ENCODE results near the gene NCAPD3. TPM values are rescaled to one million over a fixed set of nuclear protein-coding genes. Genes with fewer than 3 reads are reported as not detected.

Gene NCAPD3
- total RNA-seq, 2 donors from 2014 or later, result 42.6 to 45.5 TPM

GRCh38 chr11:134267966-134268365, 44.2 kb upstream of the NCAPD3 start:
- H3K27ac ChIP-seq (ENCODE audit: low read depth, low read length), result no peak overlapping the region
- H3K36me3 ChIP-seq (ENCODE audit: control insufficient read depth, insufficient read depth, low read length), result peaks cover 12% of the 10 kb centered on the region
- Mint-ChIP-seq H3K9me3 (no peaks in the 10 kb centered on the region), H3K4me1 (peaks cover 11% of the 10 kb centered on the region), H3K27me3 (ENCODE audit: insufficient read depth) (no peaks in the 10 kb centered on the region), H3K4me3 (no peak overlapping the region), H3K36me3 (ENCODE audit: low read depth) (peaks cover 10% of the 10 kb centered on the region), H3K27ac (no peak overlapping the region)
- H3K4me1 ChIP-seq (ENCODE audit: control insufficient read depth, insufficient read depth, low read length), result no peaks in the 10 kb centered on the region
- H3K4me3 ChIP-seq (ENCODE audit: low read length), result no peak overlapping the region
- no peak overlapping the region for H3K9ac ChIP-seq (ENCODE audit: extremely low read depth, low read length, poor library complexity, severe bottlenecking)
- peaks cover 7% of the 10 kb centered on the region for H3K27me3 ChIP-seq (ENCODE audit: control insufficient read depth, insufficient read depth, low read length, poor library complexity, severe bottlenecking)
- TF ChIP-seq, protein P1, sequence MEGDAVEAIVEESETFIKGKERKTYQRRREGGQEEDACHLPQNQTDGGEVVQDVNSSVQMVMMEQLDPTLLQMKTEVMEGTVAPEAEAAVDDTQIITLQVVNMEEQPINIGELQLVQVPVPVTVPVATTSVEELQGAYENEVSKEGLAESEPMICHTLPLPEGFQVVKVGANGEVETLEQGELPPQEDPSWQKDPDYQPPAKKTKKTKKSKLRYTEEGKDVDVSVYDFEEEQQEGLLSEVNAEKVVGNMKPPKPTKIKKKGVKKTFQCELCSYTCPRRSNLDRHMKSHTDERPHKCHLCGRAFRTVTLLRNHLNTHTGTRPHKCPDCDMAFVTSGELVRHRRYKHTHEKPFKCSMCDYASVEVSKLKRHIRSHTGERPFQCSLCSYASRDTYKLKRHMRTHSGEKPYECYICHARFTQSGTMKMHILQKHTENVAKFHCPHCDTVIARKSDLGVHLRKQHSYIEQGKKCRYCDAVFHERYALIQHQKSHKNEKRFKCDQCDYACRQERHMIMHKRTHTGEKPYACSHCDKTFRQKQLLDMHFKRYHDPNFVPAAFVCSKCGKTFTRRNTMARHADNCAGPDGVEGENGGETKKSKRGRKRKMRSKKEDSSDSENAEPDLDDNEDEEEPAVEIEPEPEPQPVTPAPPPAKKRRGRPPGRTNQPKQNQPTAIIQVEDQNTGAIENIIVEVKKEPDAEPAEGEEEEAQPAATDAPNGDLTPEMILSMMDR (conservative IDR thresholded peaks at IDR 0.05), result no peak
- no peak for DNase-seq
- no peaks in the 10 kb centered on the region for H3K9me3 ChIP-seq (ENCODE audit: control insufficient read depth, low read length)
- 90 to 97% methylated on average over 8 to 11 of the region's 11 CpGs for WGBS, 2 experiments (ENCODE audit: insufficient coverage in 1 of 2, insufficient read length in 1 of 2)

DNA sequence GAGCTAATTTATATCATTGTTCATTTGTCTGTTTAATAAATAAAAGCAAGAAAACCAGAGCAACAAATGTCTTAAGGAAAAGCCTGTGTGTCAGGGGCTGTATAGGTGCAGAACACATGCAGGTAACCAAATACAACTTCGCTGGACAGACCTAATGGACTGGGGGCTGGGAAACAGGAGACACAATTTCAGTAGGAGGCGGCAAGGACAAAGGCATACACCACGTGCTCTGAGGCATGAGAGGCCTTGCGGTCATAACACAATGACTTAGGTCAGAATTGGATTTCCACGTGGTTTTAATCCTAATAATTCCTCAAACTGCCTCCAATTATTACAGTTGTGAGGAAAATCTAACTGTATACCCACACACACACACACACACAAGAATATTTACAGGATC, 43.7 kb upstream of the NCAPD3 start:
- H3K9me3 Mint-ChIP-seq, result no peaks in the 10 kb centered on the region
- TF ChIP-seq, protein P1 (conservative IDR thresholded peaks at IDR 0.05), result no peak
- Histone ChIP-seq H3K9me3 (ENCODE audit: control insufficient read depth, low read length) (no peaks in the 10 kb centered on the region), H3K4me1 (ENCODE audit: control insufficient read depth, insufficient read depth, low read length) (no peaks in the 10 kb centered on the region), H3K36me3 (ENCODE audit: control insufficient read depth, insufficient read depth, low read length) (peaks cover 17% of the 10 kb centered on the region), H3K27me3 (ENCODE audit: control insufficient read depth, insufficient read depth, low read length, poor library complexity, severe bottlenecking) (peaks cover 2% of the 10 kb centered on the region), H3K4me3 (ENCODE audit: low read length) (no peak overlapping the region), H3K27ac (ENCODE audit: low read depth, low read length) (no peak overlapping the region), H3K9ac (ENCODE audit: extremely low read depth, low read length, poor library complexity, severe bottlenecking) (no peak overlapping the region)
- WGBS, 2 experiments (ENCODE audit: insufficient coverage in 1 of 2, insufficient read length in 1 of 2), result 69 to 73% methylated on average over 5 of the region's 5 CpGs
- no peak for DNase-seq
- peaks cover 6% of the 10 kb centered on the region for H3K4me1 Mint-ChIP-seq
- H3K4me3 Mint-ChIP-seq, result no peak overlapping the region
- peak overlapping the region; percentile 46 for H3K27ac Mint-ChIP-seq
- peaks cover 14% of the 10 kb centered on the region for H3K36me3 Mint-ChIP-seq (ENCODE audit: low read depth)
- no peaks in the 10 kb centered on the region for H3K27me3 Mint-ChIP-seq (ENCODE audit: insufficient read depth)

DNA sequence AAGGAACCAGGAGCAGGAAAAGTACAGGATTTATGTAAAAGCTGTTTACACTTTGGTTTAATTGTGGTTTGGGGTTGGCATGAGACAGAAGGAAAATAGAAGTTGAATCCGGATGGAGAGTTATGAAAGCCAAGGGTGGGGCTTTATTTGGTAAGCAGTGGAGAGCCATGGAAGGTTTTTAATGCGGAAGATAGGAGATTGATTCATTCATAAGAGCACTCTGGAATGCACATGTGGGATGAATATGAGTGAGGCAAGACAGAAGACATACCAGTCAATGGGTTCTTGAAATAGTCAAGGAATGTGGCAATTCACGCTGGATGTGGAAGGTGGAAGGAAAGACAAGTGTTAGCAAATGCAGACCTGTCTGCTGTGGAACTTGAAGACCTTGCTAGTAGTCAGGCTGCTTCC, 43.1 kb upstream of the NCAPD3 start:
- Histone ChIP-seq H3K9me3 (ENCODE audit: control insufficient read depth, low read length) (no peaks in the 10 kb centered on the region), H3K4me3 (ENCODE audit: low read length) (no peak overlapping the region), H3K27me3 (ENCODE audit: control insufficient read depth, insufficient read depth, low read length, poor library complexity, severe bottlenecking) (no peaks in the 10 kb centered on the region), H3K27ac (ENCODE audit: low read depth, low read length) (no peak overlapping the region), H3K4me1 (ENCODE audit: control insufficient read depth, insufficient read depth, low read length) (no peaks in the 10 kb centered on the region), H3K36me3 (ENCODE audit: control insufficient read depth, insufficient read depth, low read length) (peaks cover 22% of the 10 kb centered on the region), H3K9ac (ENCODE audit: extremely low read depth, low read length, poor library complexity, severe bottlenecking) (no peak overlapping the region)
- peaks cover 19% of the 10 kb centered on the region for H3K36me3 Mint-ChIP-seq (ENCODE audit: low read depth)
- TF ChIP-seq, protein P1 (conservative IDR thresholded peaks at IDR 0.05), result no peak
- no peak for DNase-seq
- no peaks in the 10 kb centered on the region for H3K9me3 Mint-ChIP-seq
- H3K4me3 Mint-ChIP-seq, result no peak overlapping the region
- WGBS, 2 experiments (ENCODE audit: insufficient coverage in 1 of 2, insufficient read length in 1 of 2), result 67 to 73% methylated on average over 3 of the region's 3 CpGs
- no peaks in the 10 kb centered on the region for H3K27me3 Mint-ChIP-seq (ENCODE audit: insufficient read depth)
- peaks cover 3% of the 10 kb centered on the region for H3K4me1 Mint-ChIP-seq
- H3K27ac Mint-ChIP-seq, result no peak overlapping the region
